Body of pancreas (tissue), 4 donors: Measurements from ENCODE around the gene SYNE4. TPM values are rescaled to one million over a fixed set of nuclear protein-coding genes. Genes with fewer than 3 reads are reported as not detected.

Experiments
- ATAC-seq: fragments of 150-250 bp; one replicate; pipeline ENCODE4 v1.9.1; 2016
- DNase-seq, 4 donors: peaks; one replicate each; pipeline ENCODE4 v3.0.0-alpha.2; 2019
- H3K27ac ChIP-seq, 4 donors: fragments of 200-600 bp; sonication (generic); 1 replicate in 3 of 4; 2 replicates in 1 of 4; pipeline versions ENCODE4 v1.5.1 to v1.6.1; 2016 to 2019; ENCODE audit warnings: mild to moderate bottlenecking in 1 of 4, mixed read lengths in 1 of 4, moderate library complexity in 1 of 4
- H3K27me3 ChIP-seq, 2 donors: fragments of 200-600 bp; sonication (generic); one replicate each; pipeline ENCODE4 v1.6.0; 2016; ENCODE audit warnings: mild to moderate bottlenecking in 1 of 2
- H3K36me3 ChIP-seq, 2 donors: fragments of 200-600 bp; sonication (generic); replicated peaks in 1 of 2; 2 replicates each; pipeline ENCODE4 v1.5.1; 2016; ENCODE audit warnings: low read depth in 2 of 2; ENCODE audit not compliant: insufficient read depth in 1 of 2
- H3K4me1 ChIP-seq: fragments of 200-600 bp; sonication (generic); one replicate; pipeline ENCODE4 v1.6.0; 2016
- H3K4me3 ChIP-seq, 2 donors: fragments of 200-600 bp; sonication (generic); 1 replicate in 1 of 2; 2 replicates in 1 of 2; pipeline ENCODE4 v1.5.1; 2016 to 2019
- H3K9me3 ChIP-seq, 3 donors: fragments of 200-600 bp; sonication (generic); 1 replicate in 2 of 3; 2 replicates in 1 of 3; pipeline ENCODE4 v1.5.1; 2016
- CTCF ChIP-seq, 7 experiments: fragments of 450-650 bp in 4 of 7; fragments of 200-600 bp in 3 of 7; sonication (generic) in 3 of 7; IDR thresholded peaks; one replicate each; pipeline ENCODE4 v1.5.1; 2016 to 2019; ENCODE audit warnings: antibody characterized with exemption in 7 of 7
- POLR2A ChIP-seq, 3 donors: fragments of 450-650 bp; IDR thresholded peaks; one replicate each; pipeline ENCODE4 v1.6.1; 2016; ENCODE audit warnings: antibody characterized with exemption in 3 of 3, mild to moderate bottlenecking in 2 of 3
- WGBS, 2 donors: methylation state at CpG; one replicate each; pipeline ENCODE4 v1.1.5; 2017; 5-methylcytosine and 5-hydroxymethylcytosine counted together
- intact Hi-C: fragments of 100-400 bp; cut with DNase I; formaldehyde crosslinking; loops from one replicate; pipeline ENCODE4 v1.15.1; 2023
- total RNA-seq, 2 donors: library from RNA; depleted of rRNA; stranded (reverse); fragments of >200 nt; gene quantifications; one replicate each; pipeline ENCODE4 v1.1.0, GENCODE V29; 2016

Gene SYNE4
- total RNA-seq, 2 donors from 2014 or later, result 4.9 to 9.3 TPM

GRCh38 chr19:35966771-35967170 lies 41.8 kb downstream of the SYNE4 start:
- no peak for TF ChIP-seq POLR2A (IDR thresholded peaks at IDR 0.05)
- no peak for TF ChIP-seq CTCF (IDR thresholded peaks at IDR 0.05)
- Histone ChIP-seq H3K27me3 (no peaks in the 10 kb centered on the region), H3K27ac (no peak overlapping the region), H3K9me3 (no peaks in the 10 kb centered on the region), H3K4me3 (no peak overlapping the region), H3K4me1 (no peaks in the 10 kb centered on the region), H3K36me3 (no peaks in the 10 kb centered on the region)
- no peak for ATAC-seq
- intact Hi-C loops, result no loop called here
- no peak for DNase-seq
- 20 to 89% methylated on average over 1 to 3 of the region's 3 CpGs for WGBS, 2 donors

GRCh38 chr19:35963514-35963913 lies 45.1 kb downstream of the SYNE4 start:
- intact Hi-C loops, result no loop called here
- 2 to 3% methylated on average over 8 to 9 of the region's 9 CpGs for whole genome bisulfite sequencing, 2 donors
- H3K9me3 ChIP-seq, result no peaks in the 10 kb centered on the region
- H3K27ac ChIP-seq, result no peak overlapping the region
- peaks cover 0 to 11% of the 10 kb centered on the region in 2 donors for H3K27me3 ChIP-seq
- TF ChIP-seq CTCF (IDR thresholded peaks at IDR 0.05) (no peak), POLR2A (IDR thresholded peaks at IDR 0.05) (no peak)
- H3K4me3 ChIP-seq, result no peak overlapping the region
- peaks cover 11% of the 10 kb centered on the region for H3K4me1 ChIP-seq
- no peak for ATAC-seq
- peak; percentile 30 to 51 (median 36) for DNase-seq
- no peaks in the 10 kb centered on the region for H3K36me3 ChIP-seq

- Histone ChIP-seq H3K4me3 (no peak overlapping the region), H3K27ac (no peak overlapping the region), H3K9me3 (no peaks in the 10 kb centered on the region), H3K36me3 (no peaks in the 10 kb centered on the region), H3K4me1 (peaks cover 11% of the 10 kb centered on the region), H3K27me3 (peaks cover 0 to 11% of the 10 kb centered on the region in 2 donors)
- TF ChIP-seq CTCF (IDR thresholded peaks at IDR 0.05) (no peak), POLR2A (IDR thresholded peaks at IDR 0.05) (no peak)
- intact Hi-C loops, result no loop called here
- WGBS, 2 donors, result 74 to 75% methylated on average over 7 of the region's 7 CpGs
- ATAC-seq (no peak), DNase-seq (no peak)
These were observed 48.1 kb downstream of the SYNE4 start for GRCh38 chr19:35960432-35960972.

GRCh38 chr19:35959968-35960320 lies 48.7 kb downstream of the SYNE4 start:
- Histone ChIP-seq H3K4me3 (no peak overlapping the region), H3K27ac (no peak overlapping the region), H3K27me3 (peaks cover 0 to 11% of the 10 kb centered on the region in 2 donors), H3K9me3 (no peaks in the 10 kb centered on the region), H3K36me3 (no peaks in the 10 kb centered on the region), H3K4me1 (peaks cover 11% of the 10 kb centered on the region)
- intact Hi-C loops, result no loop called here
- no peak for TF ChIP-seq CTCF (IDR thresholded peaks at IDR 0.05)
- TF ChIP-seq POLR2A (IDR thresholded peaks at IDR 0.05), result no peak
- DNase-seq, result no peak
- ATAC-seq, result no peak
- 27 to 41% methylated on average over 11 to 19 of the region's 20 CpGs for WGBS, 2 donors
